Adrenal gland (tissue), 12 donors: ENCODE data around the gene GALNT11. TPM values are rescaled to one million over a fixed set of nuclear protein-coding genes. Genes with fewer than 3 reads are reported as not detected.

ENCODE experiments used
- DNase-seq, 7 donors: peaks; one replicate each; pipeline ENCODE4 v3.0.0-alpha.2; 2019 to 2020
- H3K27ac ChIP-seq, 5 donors: fragments of 200-600 bp; sonication (generic) in 4 of 5; 1 replicate in 3 of 5; 2 replicates in 2 of 5; pipeline versions ENCODE4 v1.5.1 to v1.8.0; 2016 to 2020; ENCODE audit warnings: mild to moderate bottlenecking in 1 of 5
- H3K27me3 ChIP-seq: fragments of 200-600 bp; 2 replicates; pipeline ENCODE4 v1.8.0; 2021
- H3K36me3 ChIP-seq, 2 donors: fragments of 200-600 bp; replicated peaks in 1 of 2; 1 replicate in 1 of 2; 2 replicates in 1 of 2; pipeline versions ENCODE4 v1.5.1 to v1.8.0; 2018 to 2022
- H3K4me1 ChIP-seq, 2 donors: fragments of 200-600 bp; replicated peaks in 1 of 2; 1 replicate in 1 of 2; 2 replicates in 1 of 2; pipeline versions ENCODE4 v1.5.1 to v1.8.0; 2018 to 2021
- H3K4me3 ChIP-seq, 4 donors: fragments of 200-600 bp; sonication (generic) in 3 of 4; one replicate each; pipeline ENCODE4 v1.5.1; 2016 to 2018
- H3K9me3 ChIP-seq, 3 donors: fragments of 200-600 bp; sonication (generic) in 1 of 3; replicated peaks in 1 of 3; 1 replicate in 2 of 3; 2 replicates in 1 of 3; pipeline versions ENCODE4 v1.5.1 to v1.8.0; 2016 to 2021
- CTCF ChIP-seq, 6 experiments: fragments of 450-650 bp in 4 of 6; fragments of 200-600 bp in 2 of 6; sonication (generic) in 1 of 6; IDR thresholded peaks; 1 replicate in 5 of 6; 2 replicates in 1 of 6; pipeline versions ENCODE4 v1.5.1 to v1.8.0; 2016 to 2021; ENCODE audit warnings: antibody characterized with exemption in 6 of 6, mild to moderate bottlenecking in 2 of 6, moderate library complexity in 1 of 6
- POLR2A ChIP-seq, 2 donors: fragments of 450-650 bp; IDR thresholded peaks; one replicate each; pipeline ENCODE4 v1.6.1; 2017; ENCODE audit warnings: antibody characterized with exemption in 2 of 2, mild to moderate bottlenecking in 2 of 2, moderate library complexity in 1 of 2
- WGBS, 4 donors: extraction: QIAGEN DNeasy Blood & Tissue Kit in 2 of 4; methylation state at CpG; one replicate each; pipeline versions ENCODE4 v1.1.5 to v1.1.7; 2013 to 2017; 5-methylcytosine and 5-hydroxymethylcytosine counted together
- intact Hi-C, 2 donors: fragments of 100-400 bp; cut with DNase I; formaldehyde crosslinking; loops; one replicate each; pipeline versions ENCODE4 v1.14.1 to v1.15.0; 2022 to 2023
- polyA plus RNA-seq, 3 donors: library from polyadenylated mRNA; stranded (reverse); fragments of 200-250 nt in 2 of 3; fragments of 350-450 nt in 1 of 3; fragmentation: Illumina TruSeq in 1 of 3; extraction: RNeasy Lipid Tissue Mini Kit (QIAGEN cat#74804) in 1 of 3; gene quantifications; one replicate each; pipeline ENCODE4 v1.2.3, GENCODE V29; 2013 to 2014
- total RNA-seq, 9 donors: library from RNA; depleted of rRNA in 4 of 9; stranded (reverse); fragments of >200 nt in 4 of 9; fragments of 120-200 nt in 1 of 9; fragmentation: NEBNext Ultra II Directional in 1 of 9; extraction: Animal tissue kit (Norgen Biotek cat#: 25700) in 1 of 9; gene quantifications; one replicate each; pipeline versions ENCODE4 v1.1.0 to v1.2.4, GENCODE V29; 2013 to 2023
- donor health status: healthy with polysubstance abuse.
- donor health status: Bipolar disorder and iron deficiency.
- donor health status: DM: yes; HTN: yes; CAD: no.
- donor health status: DM: no; HTN: no; CAD: no.
- donor health status: DM: no; HTN: no; CAD: no.
- donor health status: DM: yes; HTN: yes; CAD: no.

GALNT11 gene
- total and polyA plus RNA-seq, 12 donors = 23.2 to 51.3 (median 38.5) TPM

- no peak overlapping the region for H3K27ac ChIP-seq
- no peak overlapping the region for H3K4me3 ChIP-seq
- TF ChIP-seq CTCF (IDR thresholded peaks at IDR 0.05) (no peak), POLR2A (IDR thresholded peaks at IDR 0.05) (no peak)
- DNase-seq = no peak
- no peaks in the 10 kb centered on the region for H3K27me3 ChIP-seq
- intact Hi-C loops = no loop called here
- peaks cover 0 to 12% of the 10 kb centered on the region in 2 donors for H3K36me3 ChIP-seq
- WGBS, 4 donors = 95 to 98% (median 97%) methylated on average over 16 to 17 of the region's 17 CpGs
- H3K9me3 ChIP-seq = no peaks in the 10 kb centered on the region
- no peaks in the 10 kb centered on the region for H3K4me1 ChIP-seq
Measured at GRCh38 chr7:152107945-152108344, 82.5 kb downstream of the GALNT11 start.

DNA sequence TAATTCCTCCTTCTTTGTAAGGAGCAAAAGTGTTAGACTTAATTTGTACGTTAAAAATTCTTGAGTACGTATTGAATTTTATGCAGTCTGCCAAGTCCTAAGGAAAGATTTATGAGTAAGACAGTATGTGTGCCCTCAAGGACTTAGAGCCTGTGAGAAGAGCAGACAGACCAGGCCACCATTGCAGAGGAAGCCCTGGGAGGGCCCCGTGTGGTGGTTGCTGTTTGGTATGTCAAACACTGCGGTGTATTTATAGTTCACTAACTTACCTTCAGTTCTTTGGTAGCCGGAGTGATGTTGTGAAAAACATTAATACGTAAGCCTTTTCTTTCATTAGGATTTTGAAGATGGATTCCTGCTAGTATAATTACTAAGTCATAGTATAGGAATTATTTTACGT lies 82.9 kb downstream of the GALNT11 start:
- Histone ChIP-seq H3K36me3 (peaks cover 0 to 8% of the 10 kb centered on the region in 2 donors), H3K27ac (no peak overlapping the region), H3K4me3 (no peak overlapping the region), H3K4me1 (no peaks in the 10 kb centered on the region), H3K27me3 (no peaks in the 10 kb centered on the region), H3K9me3 (no peaks in the 10 kb centered on the region)
- DNase-seq = no peak
- TF ChIP-seq POLR2A (IDR thresholded peaks at IDR 0.05) (no peak), CTCF (IDR thresholded peaks at IDR 0.05) (no peak)
- 70 to 74% (median 71%) methylated on average over 7 of the region's 7 CpGs for WGBS, 4 donors
- intact Hi-C loops = no loop called here

DNA sequence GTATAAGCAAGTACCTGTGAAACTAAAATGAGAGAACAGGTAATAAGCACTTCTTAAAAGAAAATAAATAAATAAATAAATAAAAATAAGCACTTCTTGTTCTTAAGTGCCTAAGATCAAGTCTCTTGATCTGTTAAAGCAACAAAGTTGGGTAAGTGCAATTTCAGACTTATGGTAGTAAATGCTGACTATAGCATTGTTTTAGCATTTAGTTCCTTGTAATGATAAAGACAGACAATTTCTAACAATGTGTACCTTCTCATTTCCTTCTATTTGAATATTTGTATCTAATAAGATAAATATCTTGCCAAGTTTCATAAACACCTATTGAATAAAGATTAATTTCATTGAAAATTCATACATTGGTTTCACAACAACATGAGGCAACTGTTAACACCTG lies 87.4 kb downstream of the GALNT11 start:
- Histone ChIP-seq H3K9me3 (no peaks in the 10 kb centered on the region), H3K27me3 (no peaks in the 10 kb centered on the region), H3K36me3 (peaks cover 0 to 14% of the 10 kb centered on the region in 2 donors), H3K4me3 (no peak overlapping the region), H3K4me1 (no peaks in the 10 kb centered on the region), H3K27ac (no peak overlapping the region)
- TF ChIP-seq CTCF (IDR thresholded peaks at IDR 0.05) = no peak
- TF ChIP-seq POLR2A (IDR thresholded peaks at IDR 0.05) = no peak
- DNase-seq = no peak
- intact Hi-C loops = no loop called here

DNA sequence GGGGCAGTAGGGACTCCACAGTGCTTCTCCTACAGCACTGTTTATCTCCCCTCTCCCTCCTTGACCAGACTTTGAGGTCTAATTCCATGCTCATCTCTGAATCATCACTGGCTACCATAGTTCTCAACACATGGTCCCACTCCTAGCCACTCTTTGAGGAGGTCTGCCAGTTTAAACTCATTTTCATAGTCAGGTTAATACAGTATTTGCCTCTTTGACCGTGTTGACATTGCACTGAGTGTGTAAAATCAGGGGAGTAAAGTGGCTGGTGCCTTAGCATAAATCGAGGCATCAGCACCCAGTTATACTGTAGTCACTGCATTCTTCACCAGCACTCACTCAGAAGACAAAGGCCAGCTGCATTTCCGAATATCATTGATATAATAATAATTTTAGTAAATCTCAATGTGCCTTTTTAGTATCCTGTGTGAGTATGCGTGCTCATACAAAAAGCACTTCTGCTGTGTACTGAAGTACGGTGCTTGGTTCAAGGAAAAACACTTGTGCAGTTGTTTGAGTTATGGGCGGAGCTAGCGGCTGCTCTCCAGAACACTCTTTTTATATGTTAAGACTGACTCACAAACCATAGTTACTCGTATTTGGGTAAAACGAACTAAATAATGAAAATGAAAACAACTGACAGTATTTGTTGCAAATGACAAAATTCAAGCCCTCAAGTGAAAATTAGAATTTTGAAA lies 89.7 kb downstream of the GALNT11 start:
- DNase-seq = no peak
- no peak overlapping the region for H3K27ac ChIP-seq
- TF ChIP-seq POLR2A (IDR thresholded peaks at IDR 0.05) = no peak
- no peak for TF ChIP-seq CTCF (IDR thresholded peaks at IDR 0.05)
- no peaks in the 10 kb centered on the region for H3K27me3 ChIP-seq
- peaks cover 0 to 36% of the 10 kb centered on the region in 2 donors for H3K36me3 ChIP-seq
- intact Hi-C loops = no loop called here
- 89 to 96% (median 94%) methylated on average over 9 of the region's 9 CpGs for WGBS, 4 donors
- no peaks in the 10 kb centered on the region for H3K4me1 ChIP-seq
- no peak overlapping the region for H3K4me3 ChIP-seq
- H3K9me3 ChIP-seq = no peaks in the 10 kb centered on the region
